ENCODE measurements around the gene MOV10. TPM values are rescaled to one million over a fixed set of nuclear protein-coding genes. Genes with fewer than 3 reads are reported as not detected.

MOV10 gene
- total and polyA plus RNA-seq, 2 of the 13 experiments (the other 11 are each of a cell fraction or from before 2014, with no cell fraction given) = 56.4 to 58.2 TPM

- no peak for TF ChIP-seq KIAA2018 (CRISPR knock-in tag; IDR thresholded peaks at IDR 0.05; ENCODE audit: borderline replicate concordance)
- TF ChIP-seq GFI1 (CRISPR knock-in tag; IDR thresholded peaks at IDR 0.05; ENCODE audit: borderline replicate concordance) = no peak
- TF ChIP-seq ZNF580 (CRISPR knock-in tag; IDR thresholded peaks at IDR 0.05; ENCODE audit: borderline replicate concordance, low read depth) = no peak
- TF ChIP-seq ZNF430 (CRISPR knock-in tag; IDR thresholded peaks at IDR 0.05) = no peak
- TF ChIP-seq FOXC1 (CRISPR knock-in tag; IDR thresholded peaks at IDR 0.05; ENCODE audit: borderline replicate concordance) = no peak
- no peak for TF ChIP-seq HOMEZ (CRISPR knock-in tag; IDR thresholded peaks at IDR 0.05; ENCODE audit: low read depth)
- no peak for TF ChIP-seq ZIK1 (CRISPR knock-in tag; IDR thresholded peaks at IDR 0.05; ENCODE audit: borderline replicate concordance, low read depth)
- no peak for TF ChIP-seq MAFF (IDR thresholded peaks at IDR 0.05; ENCODE audit: low read depth, low read length)
- no peak for TF ChIP-seq FOXJ3 (CRISPR knock-in tag; IDR thresholded peaks at IDR 0.05; ENCODE audit: borderline replicate concordance)
- TF ChIP-seq MAFG (CRISPR knock-in tag; IDR thresholded peaks at IDR 0.05) = no peak
- no peak for TF ChIP-seq ZSCAN9 (CRISPR knock-in tag; IDR thresholded peaks at IDR 0.05; ENCODE audit: borderline replicate concordance)
- TF ChIP-seq DPF2 (CRISPR knock-in tag; IDR thresholded peaks at IDR 0.05; ENCODE audit: borderline replicate concordance, low read depth) = no peak
- TF ChIP-seq THAP11 (CRISPR knock-in tag; IDR thresholded peaks at IDR 0.05) = no peak
- no peak for TF ChIP-seq RFX3 (CRISPR knock-in tag; IDR thresholded peaks at IDR 0.05)
Measured at GRCh38 chr1:112678605-112679004, 4.1 kb downstream of the MOV10 start (continued).
